ENCODE results near the gene SOWAHB. TPM values are rescaled to one million over a fixed set of nuclear protein-coding genes. Genes with fewer than 3 reads are reported as not detected.
"Not testable (repeated sequence)": the region's sequence is repeated elsewhere in the genome, so short reads cannot be mapped to it uniquely, and the experiment has no call there.

SOWAHB gene
- total and polyA plus RNA-seq, 12 donors = 0.11 to 3.7 (median 0.42) TPM; not detected in 1

- 50 to 83% (median 67%) methylated on average over 1 of the region's 1 CpG for WGBS, 4 donors
- H3K36me3 ChIP-seq (replicated peaks in 1 of 2) = no peaks in the 10 kb centered on the region
- TF ChIP-seq CTCF (IDR thresholded peaks at IDR 0.05) = no peak
- TF ChIP-seq POLR2A (IDR thresholded peaks at IDR 0.05) = no peak
- no peak overlapping the region for H3K4me3 ChIP-seq
- intact Hi-C loops (cut with DNase I) = no loop called here
- DNase-seq = no peak
- no peaks in the 10 kb centered on the region for H3K27me3 ChIP-seq
- H3K27ac ChIP-seq = no peak overlapping the region
- H3K4me1 ChIP-seq (replicated peaks in 1 of 2) = no peaks in the 10 kb centered on the region
- H3K9me3 ChIP-seq (replicated peaks in 1 of 3) = no peaks in the 10 kb centered on the region
Measured at GRCh38 chr4:76881375-76881774, 16.6 kb downstream of the SOWAHB start.

GRCh38 chr4:76879731-76880364, 18.1 kb downstream of the SOWAHB start:
- 72 to 87% (median 78%) methylated on average over 3 of the region's 3 CpGs for whole genome bisulfite sequencing, 4 donors
- no peaks in the 10 kb centered on the region for H3K36me3 ChIP-seq (replicated peaks in 1 of 2)
- no peaks in the 10 kb centered on the region for H3K4me1 ChIP-seq (replicated peaks in 1 of 2)
- H3K4me3 ChIP-seq = no peak overlapping the region
- DNase-seq = no peak
- no peaks in the 10 kb centered on the region for H3K27me3 ChIP-seq
- no peak overlapping the region for H3K27ac ChIP-seq
- TF ChIP-seq POLR2A (IDR thresholded peaks at IDR 0.05) (no peak), CTCF (IDR thresholded peaks at IDR 0.05) (no peak)
- no peaks in the 10 kb centered on the region for H3K9me3 ChIP-seq (replicated peaks in 1 of 3)
- intact Hi-C loops (cut with DNase I) = no loop called here

GRCh38 chr4:76878641-76879165, 19.2 kb downstream of the SOWAHB start:
- DNase-seq; intact Hi-C loops (cut with DNase I); H3K27ac ChIP-seq; H3K4me1 ChIP-seq (replicated peaks in 1 of 2); H3K9me3 ChIP-seq (replicated peaks in 1 of 3); H3K4me3 ChIP-seq; H3K36me3 ChIP-seq (replicated peaks in 1 of 2); H3K27me3 ChIP-seq: not testable (repeated sequence)
- 51 to 73% (median 66%) methylated on average over 3 of the region's 3 CpGs for WGBS, 4 donors

- H3K27me3 ChIP-seq = no peaks in the 10 kb centered on the region
- DNase-seq = no peak
- H3K36me3 ChIP-seq (replicated peaks in 1 of 2) = no peaks in the 10 kb centered on the region
- no peaks in the 10 kb centered on the region for H3K4me1 ChIP-seq (replicated peaks in 1 of 2)
- TF ChIP-seq CTCF (IDR thresholded peaks at IDR 0.05) (no peak), POLR2A (IDR thresholded peaks at IDR 0.05) (no peak)
- intact Hi-C loops (cut with DNase I) = no loop called here
- H3K9me3 ChIP-seq (replicated peaks in 1 of 3) = no peaks in the 10 kb centered on the region
- WGBS, 4 donors = 77 to 91% (median 85%) methylated on average over 4 of the region's 4 CpGs
- no peak overlapping the region for H3K4me3 ChIP-seq
- H3K27ac ChIP-seq = no peak overlapping the region
Measured at GRCh38 chr4:76874176-76874575, 23.8 kb downstream of the SOWAHB start.

GRCh38 chr4:76873495-76873894, 24.4 kb downstream of the SOWAHB start:
- no peak for DNase-seq
- Histone ChIP-seq H3K36me3 (replicated peaks in 1 of 2) (no peaks in the 10 kb centered on the region), H3K27ac (no peak overlapping the region), H3K27me3 (no peaks in the 10 kb centered on the region), H3K4me1 (replicated peaks in 1 of 2) (no peaks in the 10 kb centered on the region), H3K9me3 (replicated peaks in 1 of 3) (no peaks in the 10 kb centered on the region), H3K4me3 (no peak overlapping the region)
- TF ChIP-seq POLR2A (IDR thresholded peaks at IDR 0.05) = no peak
- TF ChIP-seq CTCF (IDR thresholded peaks at IDR 0.05) = no peak
- intact Hi-C loops (cut with DNase I) = no loop called here
- 35 to 86% (median 65%) methylated on average over 1 of the region's 1 CpG for WGBS, 4 donors
